GM18907 (cell line): Measurements from ENCODE around the gene FAM120B.
"Not testable (repeated sequence)": the region's sequence is repeated elsewhere in the genome, so short reads cannot be mapped to it uniquely, and the experiment has no call there.

Experiments used
- ATAC-seq: cut with Tn5 transposase; IDR thresholded peaks from one replicate; pipeline ENCODE4 v1.9.1; 2021; ENCODE audit warnings: mild to moderate bottlenecking, moderate library complexity; ENCODE audit not compliant: unreplicated experiment

The FAM120B gene

DNA sequence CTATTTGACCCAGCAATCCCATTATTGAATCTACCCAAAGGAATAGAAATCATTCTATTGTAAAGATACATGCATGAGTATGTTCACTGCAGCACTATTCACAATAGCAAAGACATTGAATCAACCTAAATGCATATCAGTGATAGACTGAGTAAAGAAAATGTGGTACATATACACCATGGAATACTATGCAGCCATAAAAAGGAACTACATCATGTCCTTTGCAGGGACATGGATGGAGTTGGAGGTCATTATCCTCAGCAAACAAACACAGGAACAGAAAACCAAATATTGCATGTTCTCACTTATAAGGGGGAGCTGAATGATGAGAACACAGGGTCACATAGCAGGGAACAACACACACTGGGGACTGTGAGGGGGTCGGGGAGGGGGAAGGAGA is 48.6 kb downstream of the FAM120B start:
- not testable (repeated sequence) for ATAC-seq

- peak; percentile 70 for ATAC-seq
Measured at GRCh38 chr6:170355661-170356060, 49.1 kb downstream of the FAM120B start.

GRCh38 chr6:170357812-170358211 is 51.3 kb downstream of the FAM120B start:
- no peak for ATAC-seq

GRCh38 chr6:170358496-170358895 is 51.9 kb downstream of the FAM120B start:
- no peak for ATAC-seq

- no peak for ATAC-seq
Measured at GRCh38 chr6:170360476-170360875, 53.9 kb downstream of the FAM120B start.

DNA sequence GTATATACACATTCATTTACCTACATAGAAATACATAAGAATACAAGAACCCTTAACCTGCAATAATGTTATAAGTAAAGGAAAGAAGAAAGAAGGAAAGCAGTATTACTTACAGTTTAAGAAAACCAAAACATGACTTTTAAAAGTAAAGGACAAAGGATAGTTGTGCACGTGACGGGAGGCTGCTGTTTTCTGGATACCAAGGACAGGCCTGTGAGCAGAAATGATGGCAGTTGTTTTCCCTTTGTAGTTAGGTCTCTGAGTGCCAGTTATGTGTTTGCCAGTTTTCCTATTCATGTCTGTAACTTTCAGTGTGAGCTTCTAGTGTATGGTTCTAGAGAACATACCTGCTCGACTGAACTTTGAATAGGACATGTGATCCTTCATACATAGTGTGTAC is 54.8 kb downstream of the FAM120B start:
- ATAC-seq, result no peak

GRCh38 chr6:170362121-170362520 is 55.6 kb downstream of the FAM120B start:
- ATAC-seq, result no peak

GRCh38 chr6:170363255-170363654 is 56.7 kb downstream of the FAM120B start:
- ATAC-seq, result no peak

DNA sequence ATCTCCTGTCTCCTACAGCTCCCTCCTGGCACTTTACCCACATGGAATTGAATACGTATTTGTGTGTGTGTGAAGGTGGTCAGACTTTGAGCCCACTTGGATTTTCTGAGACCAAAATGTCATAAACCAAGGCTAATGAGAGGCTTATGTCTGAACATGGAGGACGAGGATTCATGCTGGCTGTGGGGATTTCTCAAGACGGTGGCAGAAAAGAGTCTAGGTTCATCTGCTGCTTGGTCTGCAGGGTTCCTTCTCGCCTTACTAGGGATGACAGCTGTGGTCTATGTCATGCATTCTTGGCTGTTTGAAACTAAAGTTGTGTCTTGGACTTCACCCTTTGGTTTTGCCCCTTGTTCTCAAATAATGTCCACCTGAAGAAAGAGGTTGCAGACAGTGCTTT is 58.6 kb downstream of the FAM120B start:
- ATAC-seq, result no peak

DNA sequence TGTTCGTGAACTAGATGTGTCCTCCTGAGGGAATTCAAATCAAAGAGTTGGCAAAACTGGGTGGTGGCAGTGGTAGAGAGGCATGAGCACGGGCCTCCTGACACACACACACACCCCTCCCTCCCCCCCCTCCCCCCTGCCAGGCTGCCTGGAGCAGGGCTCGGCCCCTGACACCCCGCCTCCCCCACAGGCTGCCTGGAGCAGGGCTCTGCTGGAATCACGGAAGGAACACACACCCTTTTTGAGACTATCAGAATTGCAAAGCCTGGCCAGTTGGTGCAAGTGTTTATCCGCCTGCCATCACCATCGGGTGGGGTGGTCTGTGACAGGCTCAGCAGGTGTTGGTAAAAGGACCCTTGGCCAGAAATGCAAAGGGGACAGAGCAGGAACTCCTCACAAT is 59.0 kb downstream of the FAM120B start:
- ATAC-seq, result no peak

GRCh38 chr6:170366248-170366960 is 59.8 kb downstream of the FAM120B start:
- no peak for ATAC-seq

- ATAC-seq, result no peak
Measured at GRCh38 chr6:170367241-170367640, 60.7 kb downstream of the FAM120B start.

- no peak for ATAC-seq
Measured at GRCh38 chr6:170368544-170368943, 62.0 kb downstream of the FAM120B start.

DNA sequence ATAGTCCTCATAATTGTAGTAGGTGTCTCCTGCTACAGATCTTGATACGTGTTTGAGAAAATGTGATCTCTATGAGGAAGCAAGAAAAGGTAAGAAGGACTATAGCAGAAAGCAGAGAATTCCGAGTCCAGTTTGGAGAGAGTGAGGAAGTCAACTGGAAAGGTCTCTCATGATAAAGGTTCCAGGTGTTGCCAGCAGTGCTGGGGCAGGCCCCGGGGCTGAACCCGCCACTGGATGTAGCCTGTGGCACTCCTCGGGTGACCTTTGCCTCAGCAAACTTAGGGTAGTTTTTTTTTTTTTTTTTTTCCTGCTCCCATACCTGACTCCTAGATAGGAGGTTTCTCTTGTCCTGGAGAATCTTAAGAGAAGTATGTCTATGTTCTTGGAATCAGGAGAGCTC is 62.8 kb downstream of the FAM120B start:
- ATAC-seq, result no peak

DNA sequence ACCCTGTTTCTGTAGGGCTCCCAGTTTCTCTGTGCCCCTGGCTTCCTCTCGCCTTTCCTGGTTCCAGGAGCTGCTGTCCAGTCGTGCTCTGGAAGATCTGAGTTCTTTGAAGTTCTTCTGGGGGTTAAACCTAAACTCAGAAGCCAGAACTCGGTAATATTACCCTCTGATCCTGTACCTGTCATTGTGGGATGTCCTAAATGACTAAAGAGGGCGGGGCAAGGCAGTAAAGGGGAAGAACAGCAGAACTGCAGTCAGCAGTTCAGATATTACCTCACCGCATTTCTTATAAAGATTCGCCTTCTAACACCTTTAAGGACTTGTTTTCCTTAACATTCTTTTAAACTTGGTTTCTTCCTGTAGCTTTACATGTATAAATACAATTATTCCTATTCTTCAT is 63.9 kb downstream of the FAM120B start:
- ATAC-seq, result peak; percentile 71

DNA sequence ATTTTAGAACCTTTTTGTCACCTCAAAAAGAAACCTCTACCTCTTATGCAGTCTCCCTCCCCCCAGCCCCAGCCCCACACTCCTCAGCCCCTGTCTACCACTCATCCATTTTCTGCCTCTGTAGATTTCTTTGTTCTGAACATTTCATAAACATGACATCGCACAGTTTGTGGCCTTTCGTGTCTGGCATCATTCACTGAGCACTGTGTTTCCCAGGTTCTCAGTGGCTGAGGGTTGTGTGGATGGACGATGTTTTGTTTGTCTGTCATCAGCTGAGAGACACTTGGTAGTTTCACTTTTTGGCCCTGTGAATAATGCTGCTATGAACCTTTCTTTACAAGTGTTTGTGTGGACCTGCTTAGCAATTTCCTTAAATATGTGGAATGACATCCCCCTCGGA is 64.5 kb downstream of the FAM120B start:
- no peak for ATAC-seq

GRCh38 chr6:170371588-170371987 is 65.0 kb downstream of the FAM120B start:
- no peak for ATAC-seq

DNA sequence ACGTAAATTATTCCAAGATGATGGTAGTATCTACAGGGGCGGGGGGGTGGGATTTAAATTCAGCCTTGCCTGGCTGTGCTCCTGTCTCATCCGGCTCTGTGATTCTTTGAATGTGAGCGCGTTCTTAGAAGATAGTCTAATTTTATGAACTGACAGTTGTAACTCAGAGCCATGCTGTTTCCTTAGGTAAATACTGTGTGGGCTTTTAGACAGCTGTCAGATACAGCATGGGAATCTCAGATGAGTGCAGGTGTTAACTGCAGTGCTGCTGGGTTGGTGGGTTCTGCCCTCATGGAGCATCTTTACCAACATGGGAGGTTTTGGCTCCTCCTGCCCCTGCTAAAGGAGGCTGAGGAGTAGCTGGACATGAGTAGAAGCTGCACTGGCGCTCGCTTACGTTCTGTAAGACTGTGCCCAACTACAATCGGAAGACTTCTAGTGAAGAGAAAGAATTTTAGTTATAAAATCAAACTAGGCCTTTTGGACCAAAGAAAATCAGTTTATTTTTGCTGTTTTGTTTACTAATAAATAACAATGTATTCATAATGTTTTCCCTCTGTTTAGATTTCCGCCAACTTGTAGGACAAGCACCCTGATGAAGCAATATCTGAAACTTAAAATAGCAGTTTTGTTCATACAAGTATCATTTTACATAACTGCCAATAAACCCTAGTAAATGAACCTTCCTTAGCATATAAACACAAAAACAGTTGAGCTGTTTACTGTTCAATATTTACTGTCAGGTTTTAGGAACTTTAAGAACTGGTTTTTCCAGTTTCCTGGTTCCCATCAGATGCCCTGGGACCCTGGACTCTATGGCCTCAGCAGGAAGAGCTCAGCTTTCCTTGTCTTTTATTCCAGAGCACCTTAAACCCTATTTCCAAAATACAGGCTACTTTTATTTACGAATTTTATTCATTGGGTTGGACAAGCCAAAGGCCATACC is 66.1 kb downstream of the FAM120B start:
- no peak for ATAC-seq

DNA sequence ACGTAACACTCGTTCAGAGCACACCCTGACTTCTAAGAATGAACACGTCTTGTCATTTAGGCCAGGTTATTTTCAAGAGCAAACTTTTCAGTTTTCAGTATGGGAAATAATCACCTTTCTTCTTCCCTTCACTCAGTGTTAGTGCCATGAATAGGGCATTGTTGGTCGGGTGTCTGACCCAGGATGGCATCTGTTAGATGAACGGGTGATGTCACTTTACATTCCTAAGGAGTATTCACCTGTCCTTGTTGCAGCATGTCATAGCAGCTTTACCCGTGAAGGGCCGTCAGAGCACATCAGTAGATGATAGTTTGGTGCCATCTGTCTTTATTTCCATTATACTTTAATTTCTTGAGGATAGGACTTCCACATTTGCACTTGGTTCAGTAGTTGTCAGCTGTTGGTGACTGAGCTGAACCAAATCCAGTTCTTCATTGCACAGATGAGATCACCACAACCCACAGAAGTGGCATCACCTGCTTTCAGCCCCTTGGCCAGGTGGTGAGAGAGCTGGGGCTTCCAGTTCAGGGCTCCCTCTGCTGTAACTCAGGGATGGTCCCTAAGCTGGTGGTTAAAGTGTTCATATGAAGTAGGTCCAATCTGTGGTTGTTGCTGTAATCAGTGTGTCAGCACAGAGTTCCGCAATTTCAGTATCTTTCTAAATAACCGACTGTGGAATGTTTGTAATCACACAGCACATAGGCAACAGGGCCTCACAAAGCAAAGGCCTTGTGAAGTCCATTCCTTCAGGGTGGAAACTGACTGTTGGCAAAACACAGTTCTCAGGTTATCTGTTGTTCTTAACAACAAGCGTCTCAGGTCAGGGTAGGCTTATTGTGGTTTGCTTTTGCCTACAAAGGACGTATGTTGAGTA is 68.2 kb downstream of the FAM120B start:
- ATAC-seq, result no peak

- no peak for ATAC-seq
Measured at GRCh38 chr6:170375661-170376060, 69.1 kb downstream of the FAM120B start.

GRCh38 chr6:170376386-170377043 is 70.0 kb downstream of the FAM120B start:
- ATAC-seq, result no peak
